SK-N-MC (cell line): ENCODE measurements around the gene OR10H3.

ENCODE experiments used
- EZH2 ChIP-seq: fragments of 200-600 bp; sonication (generic); IDR thresholded peaks from one replicate; pipeline ENCODE4 v1.6.1; 2017; ENCODE audit warnings: antibody characterized with exemption
- POLR2AphosphoS5 ChIP-seq: IDR thresholded peaks from 2 replicates; pipeline ENCODE4 v1.6.1; 2012; ENCODE audit warnings: mild to moderate bottlenecking, low read depth, low read length, borderline replicate concordance

- TF ChIP-seq POLR2AphosphoS5, result no peak
- TF ChIP-seq EZH2, result no peak
These were observed 31.8 kb downstream of the OR10H3 start for GRCh38 chr19:15769586-15769985.
